SK-N-SH (cell line): Measurements from ENCODE around the gene BRINP1. TPM values are rescaled to one million over a fixed set of nuclear protein-coding genes. Genes with fewer than 3 reads are reported as not detected.

ENCODE experiments used
- CTCF ChIA-PET: fragments of 300-600, 350-600 bp; formaldehyde crosslinking; extraction: SDS; loops from one replicate; lab custom pipeline; 2021; lab: Yijun Ruan, JAX
- POLR2A ChIA-PET: fragments of 350-600 bp; sonication (Branson Sonifier 250); formaldehyde crosslinking; extraction: SDS; loops from one replicate; lab custom pipeline; 2020; ENCODE audit warnings: antibody characterized with exemption, inconsistent platforms; lab: Yijun Ruan, JAX
- DNase-seq: peaks from one replicate; pipeline ENCODE4 v3.0.0; 2012
- H2AFZ ChIP-seq: fragments of 200-600 bp; sonication (generic); 2 replicates; pipeline ENCODE4 v1.8.1; 2016; ENCODE audit warnings: antibody characterized with exemption, mild to moderate bottlenecking, low read depth
- H3F3A ChIP-seq: fragments of 200-600 bp; sonication (generic); replicated peaks from 2 replicates; pipeline ENCODE3; 2016; ENCODE audit warnings: antibody characterized with exemption, mild to moderate bottlenecking; ENCODE audit not compliant: insufficient read depth
- H3K27ac ChIP-seq, 2 experiments: fragments of 200-500 bp in 1 of 2; fragments of 200-600 bp in 1 of 2; sonication (Bioruptor generic) in 1 of 2; sonication (generic), shearing (Covaris generic) in 1 of 2; 2 replicates each; pipeline versions ENCODE4 v1.5.1 to v1.6.1; 2014 to 2016; ENCODE audit warnings: low read depth in 2 of 2, inconsistent platforms in 1 of 2, low read length in 1 of 2, mild to moderate bottlenecking in 1 of 2, mixed read lengths in 1 of 2
- H3K27me3 ChIP-seq: fragments of 200-600 bp; sonication (generic), shearing (Covaris generic); 2 replicates; pipeline ENCODE4 v1.6.1; 2016; ENCODE audit warnings: mixed run types; ENCODE audit not compliant: insufficient read depth
- H3K36me3 ChIP-seq, 2 experiments: fragments of 200-500 bp in 1 of 2; fragments of 200-600 bp in 1 of 2; sonication (Bioruptor generic) in 1 of 2; sonication (generic) in 1 of 2; replicated peaks in 1 of 2; 2 replicates each; pipeline versions ENCODE3 to v1.5.1; 2014 to 2016; ENCODE audit warnings: low read length in 1 of 2, mild to moderate bottlenecking in 1 of 2; ENCODE audit not compliant: insufficient read depth in 2 of 2, control insufficient read depth in 1 of 2
- H3K4me1 ChIP-seq, 2 experiments: fragments of 200-500 bp in 1 of 2; fragments of 200-600 bp in 1 of 2; sonication (Bioruptor generic) in 1 of 2; sonication (generic), shearing (Covaris generic) in 1 of 2; 2 replicates each; pipeline versions ENCODE4 v1.5.1 to v1.6.1; 2014 to 2016; ENCODE audit warnings: low read depth in 1 of 2, low read length in 1 of 2, mixed run types in 1 of 2; ENCODE audit not compliant: insufficient read depth in 2 of 2, control insufficient read depth in 1 of 2
- H3K4me2 ChIP-seq: fragments of 200-600 bp; sonication (generic), shearing (Covaris generic); 2 replicates; pipeline ENCODE4 v1.6.1; 2017; ENCODE audit warnings: mixed run types
- H3K4me3 ChIP-seq, 2 experiments: fragments of 200-500 bp in 1 of 2; fragments of 200-600 bp in 1 of 2; sonication (Bioruptor generic) in 1 of 2; sonication (generic), shearing (Covaris generic) in 1 of 2; 2 replicates each; pipeline versions ENCODE4 v1.5.1 to v1.8.1; 2014 to 2016; ENCODE audit warnings: low read depth in 2 of 2, inconsistent platforms in 1 of 2, low read length in 1 of 2, mild to moderate bottlenecking in 1 of 2, mixed read lengths in 1 of 2, moderate library complexity in 1 of 2
- H3K79me2 ChIP-seq: fragments of 200-600 bp; sonication (generic); 2 replicates; pipeline ENCODE4 v1.8.1; 2017; ENCODE audit warnings: mild to moderate bottlenecking; ENCODE audit not compliant: insufficient read depth
- H3K9ac ChIP-seq: fragments of 200-600 bp; sonication (generic); 2 replicates; pipeline ENCODE4 v1.6.1; 2017; ENCODE audit warnings: mixed run types
- H3K9me2 ChIP-seq: fragments of 200-600 bp; sonication (generic); 2 replicates; pipeline ENCODE4 v1.6.1; 2017; ENCODE audit warnings: mixed run types
- H3K9me3 ChIP-seq: fragments of 200-600 bp; sonication (generic); 2 replicates; pipeline ENCODE4 v1.6.1; 2017; ENCODE audit warnings: mixed run types, mild to moderate bottlenecking, moderate library complexity
- H4K20me1 ChIP-seq: fragments of 200-600 bp; sonication (generic); 2 replicates; pipeline ENCODE4 v1.6.1; 2017; ENCODE audit warnings: mild to moderate bottlenecking, mixed run types; ENCODE audit not compliant: insufficient read depth
- ELF1 ChIP-seq: IDR thresholded peaks from 2 replicates; pipeline ENCODE4 v1.4.0; 2012
- EP300 ChIP-seq, 2 experiments: IDR thresholded peaks; 2 replicates each; pipeline versions ENCODE4 v1.4.0 to v1.6.1; 2012; ENCODE audit warnings: borderline replicate concordance in 1 of 2, low read depth in 1 of 2, low read length in 1 of 2
- FOXM1 ChIP-seq: IDR thresholded peaks from 2 replicates; pipeline ENCODE4 v1.4.0; 2012; ENCODE audit warnings: low read depth, mild to moderate bottlenecking
- GABPA ChIP-seq: IDR thresholded peaks from 2 replicates; pipeline ENCODE4 v1.4.0; 2012; ENCODE audit warnings: low read depth, mild to moderate bottlenecking
- JUND ChIP-seq: IDR thresholded peaks from 2 replicates; pipeline ENCODE4 v1.4.0; 2012
- MEF2A ChIP-seq: IDR thresholded peaks from 2 replicates; pipeline ENCODE4 v1.4.0; 2012; ENCODE audit warnings: low read depth, borderline replicate concordance
- MXI1 ChIP-seq: IDR thresholded peaks from 2 replicates; pipeline ENCODE4 v1.6.1; 2012; ENCODE audit warnings: mild to moderate bottlenecking, low read depth, low read length, improper control_type of control experiment
- NRF1 ChIP-seq: IDR thresholded peaks from 2 replicates; pipeline ENCODE4 v1.6.1; 2012; ENCODE audit warnings: low read depth, mild to moderate bottlenecking, low read length
- POLR2AphosphoS5 ChIP-seq: IDR thresholded peaks from 2 replicates; pipeline ENCODE4 v1.6.1; 2012; ENCODE audit warnings: low read depth, low read length
- RAD21 ChIP-seq: IDR thresholded peaks from 2 replicates; pipeline ENCODE4 v1.6.1; 2012; ENCODE audit warnings: mild to moderate bottlenecking, low read length
- RCOR1 ChIP-seq: fragments of 150-350 bp; IDR thresholded peaks from 2 replicates; pipeline ENCODE4 v1.6.1; 2017; ENCODE audit warnings: antibody characterized with exemption, low read length
- SIN3A ChIP-seq: IDR thresholded peaks from 2 replicates; pipeline ENCODE4 v1.6.1; 2012; ENCODE audit warnings: low read depth, mild to moderate bottlenecking, low read length, moderate library complexity, borderline replicate concordance
- SMC3 ChIP-seq: IDR thresholded peaks from 2 replicates; pipeline ENCODE4 v1.6.1; 2012; ENCODE audit warnings: low read depth, low read length, improper control_type of control experiment
- TAF1 ChIP-seq: IDR thresholded peaks from 2 replicates; pipeline ENCODE4 v1.6.1; 2012; ENCODE audit warnings: low read depth, mild to moderate bottlenecking, low read length, moderate library complexity, borderline replicate concordance
- TEAD4 ChIP-seq: IDR thresholded peaks from 2 replicates; pipeline ENCODE4 v1.4.0; 2012; ENCODE audit warnings: mild to moderate bottlenecking, borderline replicate concordance; ENCODE audit not compliant: insufficient read depth
- YY1 ChIP-seq: IDR thresholded peaks from 2 replicates; pipeline ENCODE4 v1.4.0; 2012; ENCODE audit warnings: low read depth, mild to moderate bottlenecking
- polyA plus RNA-seq, 3 experiments: library from polyadenylated mRNA; depleted of rRNA; stranded (reverse); fragments of >200 nt; gene quantifications; 2 replicates each; pipeline ENCODE4 v1.2.3, GENCODE V29; 2012
- TF ChIP-seq, protein P1 (sequence below): IDR thresholded peaks from 2 replicates; pipeline ENCODE4 v1.6.1; 2012; ENCODE audit warnings: mild to moderate bottlenecking, low read depth, low read length, moderate library complexity
- TF ChIP-seq, protein P2 (sequence below): fragments of 200-600 bp; sonication (generic); IDR thresholded peaks from 2 replicates; pipeline ENCODE4 v1.6.1; 2017; ENCODE audit warnings: antibody characterized with exemption, mild to moderate bottlenecking, moderate library complexity
- TF ChIP-seq, protein P3 (sequence below): IDR thresholded peaks from 2 replicates; pipeline ENCODE4 v1.4.0; 2012; ENCODE audit warnings: low read depth, borderline replicate concordance
- TF ChIP-seq, protein P4 (sequence below): fragments of 150-350 bp; IDR thresholded peaks from 2 replicates; pipeline ENCODE4 v1.6.1; 2016; ENCODE audit warnings: mild to moderate bottlenecking, low read depth, low read length
- TF ChIP-seq, protein P5 (sequence below): IDR thresholded peaks from 2 replicates; pipeline ENCODE4 v1.4.0; 2012; ENCODE audit warnings: low read depth
- TF ChIP-seq, protein P6 (sequence below): IDR thresholded peaks from 2 replicates; pipeline ENCODE4; 2012

The BRINP1 gene
- polyA plus RNA-seq, 1 of the 3 experiments (the other 2 are of a cell fraction) = 0.41 TPM

DNA sequence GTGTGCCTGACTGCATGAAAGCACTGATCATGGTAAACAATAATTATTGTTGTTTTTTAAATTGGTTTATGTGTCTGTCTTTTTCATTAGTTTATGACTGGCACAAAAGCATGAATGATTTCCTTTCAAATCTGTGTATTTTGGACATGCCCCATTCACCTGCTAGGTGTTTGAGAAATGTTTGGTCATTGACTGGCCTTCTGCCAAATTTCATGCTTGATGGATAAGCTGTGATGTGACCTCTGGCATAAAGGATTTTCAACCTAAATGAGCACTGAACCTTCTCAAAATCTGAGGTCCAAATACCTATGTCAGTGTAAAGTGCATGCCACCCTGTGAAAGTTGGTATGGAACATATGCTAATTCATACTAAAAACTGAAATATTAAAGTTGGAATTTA is 204.5 kb downstream of the BRINP1 start (continued):
- TF ChIP-seq, protein P1, sequence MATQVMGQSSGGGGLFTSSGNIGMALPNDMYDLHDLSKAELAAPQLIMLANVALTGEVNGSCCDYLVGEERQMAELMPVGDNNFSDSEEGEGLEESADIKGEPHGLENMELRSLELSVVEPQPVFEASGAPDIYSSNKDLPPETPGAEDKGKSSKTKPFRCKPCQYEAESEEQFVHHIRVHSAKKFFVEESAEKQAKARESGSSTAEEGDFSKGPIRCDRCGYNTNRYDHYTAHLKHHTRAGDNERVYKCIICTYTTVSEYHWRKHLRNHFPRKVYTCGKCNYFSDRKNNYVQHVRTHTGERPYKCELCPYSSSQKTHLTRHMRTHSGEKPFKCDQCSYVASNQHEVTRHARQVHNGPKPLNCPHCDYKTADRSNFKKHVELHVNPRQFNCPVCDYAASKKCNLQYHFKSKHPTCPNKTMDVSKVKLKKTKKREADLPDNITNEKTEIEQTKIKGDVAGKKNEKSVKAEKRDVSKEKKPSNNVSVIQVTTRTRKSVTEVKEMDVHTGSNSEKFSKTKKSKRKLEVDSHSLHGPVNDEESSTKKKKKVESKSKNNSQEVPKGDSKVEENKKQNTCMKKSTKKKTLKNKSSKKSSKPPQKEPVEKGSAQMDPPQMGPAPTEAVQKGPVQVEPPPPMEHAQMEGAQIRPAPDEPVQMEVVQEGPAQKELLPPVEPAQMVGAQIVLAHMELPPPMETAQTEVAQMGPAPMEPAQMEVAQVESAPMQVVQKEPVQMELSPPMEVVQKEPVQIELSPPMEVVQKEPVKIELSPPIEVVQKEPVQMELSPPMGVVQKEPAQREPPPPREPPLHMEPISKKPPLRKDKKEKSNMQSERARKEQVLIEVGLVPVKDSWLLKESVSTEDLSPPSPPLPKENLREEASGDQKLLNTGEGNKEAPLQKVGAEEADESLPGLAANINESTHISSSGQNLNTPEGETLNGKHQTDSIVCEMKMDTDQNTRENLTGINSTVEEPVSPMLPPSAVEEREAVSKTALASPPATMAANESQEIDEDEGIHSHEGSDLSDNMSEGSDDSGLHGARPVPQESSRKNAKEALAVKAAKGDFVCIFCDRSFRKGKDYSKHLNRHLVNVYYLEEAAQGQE = no peak
- TF ChIP-seq, protein P2, sequence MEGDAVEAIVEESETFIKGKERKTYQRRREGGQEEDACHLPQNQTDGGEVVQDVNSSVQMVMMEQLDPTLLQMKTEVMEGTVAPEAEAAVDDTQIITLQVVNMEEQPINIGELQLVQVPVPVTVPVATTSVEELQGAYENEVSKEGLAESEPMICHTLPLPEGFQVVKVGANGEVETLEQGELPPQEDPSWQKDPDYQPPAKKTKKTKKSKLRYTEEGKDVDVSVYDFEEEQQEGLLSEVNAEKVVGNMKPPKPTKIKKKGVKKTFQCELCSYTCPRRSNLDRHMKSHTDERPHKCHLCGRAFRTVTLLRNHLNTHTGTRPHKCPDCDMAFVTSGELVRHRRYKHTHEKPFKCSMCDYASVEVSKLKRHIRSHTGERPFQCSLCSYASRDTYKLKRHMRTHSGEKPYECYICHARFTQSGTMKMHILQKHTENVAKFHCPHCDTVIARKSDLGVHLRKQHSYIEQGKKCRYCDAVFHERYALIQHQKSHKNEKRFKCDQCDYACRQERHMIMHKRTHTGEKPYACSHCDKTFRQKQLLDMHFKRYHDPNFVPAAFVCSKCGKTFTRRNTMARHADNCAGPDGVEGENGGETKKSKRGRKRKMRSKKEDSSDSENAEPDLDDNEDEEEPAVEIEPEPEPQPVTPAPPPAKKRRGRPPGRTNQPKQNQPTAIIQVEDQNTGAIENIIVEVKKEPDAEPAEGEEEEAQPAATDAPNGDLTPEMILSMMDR = no peak
- TF ChIP-seq JUND (no peak), SIN3A (no peak), FOXM1 (no peak)

DNA sequence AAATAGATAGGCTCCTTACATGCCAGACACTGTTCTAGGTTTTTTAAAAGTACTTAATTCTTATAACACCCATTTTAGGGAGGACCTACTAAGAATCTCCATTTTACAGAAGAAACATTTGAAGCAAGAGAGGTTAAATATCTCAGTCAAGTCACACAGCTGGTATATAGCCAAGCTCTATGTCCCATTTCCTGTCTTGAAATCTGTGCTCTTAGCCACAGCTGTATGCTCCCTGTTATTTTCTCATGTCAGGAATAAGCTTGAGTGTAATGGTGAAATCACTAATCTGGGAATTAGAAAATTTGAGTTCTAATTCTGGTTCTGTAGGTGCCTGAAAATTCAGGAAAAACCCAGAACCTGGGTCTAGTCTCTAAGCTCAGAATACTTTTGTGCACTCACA is 208.7 kb downstream of the BRINP1 start:
- Histone ChIP-seq H3K9me2 (no peaks in the 10 kb centered on the region), H3F3A (no peaks in the 10 kb centered on the region), H2AFZ (no peak overlapping the region), H3K4me3 (no peak overlapping the region), H4K20me1 (no peaks in the 10 kb centered on the region), H3K79me2 (no peaks in the 10 kb centered on the region), H3K36me3 (no peaks in the 10 kb centered on the region), H3K9me3 (no peaks in the 10 kb centered on the region), H3K27ac (no peak overlapping the region), H3K4me2 (no peak overlapping the region), H3K9ac (no peak overlapping the region), H3K27me3 (no peaks in the 10 kb centered on the region), H3K4me1 (no peaks in the 10 kb centered on the region)
- DNase-seq = no peak
- ChIA-PET POLR2A (no interaction called here), CTCF (no interaction called here)
- TF ChIP-seq NRF1 (no peak), EP300 (IDR thresholded peaks at IDR 0.05; ENCODE audit: borderline replicate concordance in 1 of 2, low read depth in 1 of 2, low read length in 1 of 2) (no peak), SMC3 (no peak), YY1 (no peak), MXI1 (no peak), ELF1 (no peak), RAD21 (no peak), RCOR1 (no peak), TEAD4 (no peak), MEF2A (no peak), SIN3A (no peak), TAF1 (no peak), POLR2AphosphoS5 (no peak), GABPA (no peak)
- TF ChIP-seq, protein P3, sequence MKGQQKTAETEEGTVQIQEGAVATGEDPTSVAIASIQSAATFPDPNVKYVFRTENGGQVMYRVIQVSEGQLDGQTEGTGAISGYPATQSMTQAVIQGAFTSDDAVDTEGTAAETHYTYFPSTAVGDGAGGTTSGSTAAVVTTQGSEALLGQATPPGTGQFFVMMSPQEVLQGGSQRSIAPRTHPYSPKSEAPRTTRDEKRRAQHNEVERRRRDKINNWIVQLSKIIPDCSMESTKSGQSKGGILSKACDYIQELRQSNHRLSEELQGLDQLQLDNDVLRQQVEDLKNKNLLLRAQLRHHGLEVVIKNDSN = no peak
- TF ChIP-seq, protein P4, sequence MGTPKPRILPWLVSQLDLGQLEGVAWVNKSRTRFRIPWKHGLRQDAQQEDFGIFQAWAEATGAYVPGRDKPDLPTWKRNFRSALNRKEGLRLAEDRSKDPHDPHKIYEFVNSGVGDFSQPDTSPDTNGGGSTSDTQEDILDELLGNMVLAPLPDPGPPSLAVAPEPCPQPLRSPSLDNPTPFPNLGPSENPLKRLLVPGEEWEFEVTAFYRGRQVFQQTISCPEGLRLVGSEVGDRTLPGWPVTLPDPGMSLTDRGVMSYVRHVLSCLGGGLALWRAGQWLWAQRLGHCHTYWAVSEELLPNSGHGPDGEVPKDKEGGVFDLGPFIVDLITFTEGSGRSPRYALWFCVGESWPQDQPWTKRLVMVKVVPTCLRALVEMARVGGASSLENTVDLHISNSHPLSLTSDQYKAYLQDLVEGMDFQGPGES = no peak
- TF ChIP-seq, protein P5, sequence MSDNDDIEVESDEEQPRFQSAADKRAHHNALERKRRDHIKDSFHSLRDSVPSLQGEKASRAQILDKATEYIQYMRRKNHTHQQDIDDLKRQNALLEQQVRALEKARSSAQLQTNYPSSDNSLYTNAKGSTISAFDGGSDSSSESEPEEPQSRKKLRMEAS = no peak
- TF ChIP-seq, protein P6, sequence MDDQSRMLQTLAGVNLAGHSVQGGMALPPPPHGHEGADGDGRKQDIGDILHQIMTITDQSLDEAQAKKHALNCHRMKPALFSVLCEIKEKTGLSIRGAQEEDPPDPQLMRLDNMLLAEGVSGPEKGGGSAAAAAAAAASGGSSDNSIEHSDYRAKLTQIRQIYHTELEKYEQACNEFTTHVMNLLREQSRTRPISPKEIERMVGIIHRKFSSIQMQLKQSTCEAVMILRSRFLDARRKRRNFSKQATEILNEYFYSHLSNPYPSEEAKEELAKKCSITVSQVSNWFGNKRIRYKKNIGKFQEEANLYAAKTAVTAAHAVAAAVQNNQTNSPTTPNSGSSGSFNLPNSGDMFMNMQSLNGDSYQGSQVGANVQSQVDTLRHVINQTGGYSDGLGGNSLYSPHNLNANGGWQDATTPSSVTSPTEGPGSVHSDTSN = no peak
- TF ChIP-seq, protein P2 = no peak
